ENCODE measurements around the gene TMEM80.

Gene TMEM80

GRCh38 chr11:748007-748359 lies 52.4 kb downstream of the TMEM80 start:
- DNase-seq = no peak

- DNase-seq = no peak
These were observed 54.1 kb downstream of the TMEM80 start for GRCh38 chr11:749731-750130.

All from NCI-H187 (cell line).